KMS-11 (cell line): ENCODE data around the gene CEP70.

Experiments used
- H2AFZ ChIP-seq: fragments of 200-600 bp; sonication (generic); 2 replicates; pipeline ENCODE4 v1.6.1; 2016; ENCODE audit warnings: antibody characterized with exemption, mixed run types, low read depth
- H3K27ac ChIP-seq: fragments of 200-600 bp; sonication (generic); 2 replicates; pipeline ENCODE4 v1.6.1; 2016; ENCODE audit warnings: mild to moderate bottlenecking, mixed run types
- H3K27me3 ChIP-seq: fragments of 200-600 bp; sonication (generic); 2 replicates; pipeline ENCODE4 v1.6.1; 2017; ENCODE audit warnings: mild to moderate bottlenecking, low read depth, mixed run types, moderate library complexity; ENCODE audit not compliant: insufficient read depth
- H3K36me3 ChIP-seq: fragments of 200-600 bp; sonication (generic); 2 replicates; pipeline ENCODE4 v1.6.1; 2017; ENCODE audit warnings: mild to moderate bottlenecking, mixed run types; ENCODE audit not compliant: insufficient read depth
- H3K4me1 ChIP-seq: fragments of 200-600 bp; sonication (generic); 2 replicates; pipeline ENCODE4 v1.6.1; 2016; ENCODE audit warnings: mild to moderate bottlenecking, low read depth, mixed run types; ENCODE audit not compliant: poor library complexity, severe bottlenecking
- H3K4me2 ChIP-seq: fragments of 200-600 bp; sonication (generic); 2 replicates; pipeline ENCODE4 v1.7.0; 2016; ENCODE audit warnings: mild to moderate bottlenecking, mixed run types
- H3K4me3 ChIP-seq: fragments of 200-600 bp; sonication (generic); IDR thresholded peaks from 2 replicates; pipeline ENCODE4 v1.6.1; 2017; ENCODE audit warnings: low read depth, low read length, mixed read lengths; ENCODE audit not compliant: insufficient read depth
- H3K79me2 ChIP-seq: fragments of 200-600 bp; sonication (generic); 2 replicates; pipeline ENCODE4 v1.6.1; 2016; ENCODE audit warnings: low read depth, mixed run types; ENCODE audit not compliant: insufficient read depth
- H3K9ac ChIP-seq: fragments of 200-600 bp; sonication (generic); 2 replicates; pipeline ENCODE4 v1.6.1; 2016; ENCODE audit warnings: mild to moderate bottlenecking, mixed run types
- H4K20me1 ChIP-seq: fragments of 200-600 bp; sonication (generic); 2 replicates; pipeline ENCODE4 v1.6.1; 2016; ENCODE audit warnings: mild to moderate bottlenecking, mixed run types; ENCODE audit not compliant: insufficient read depth
- CTCF ChIP-seq: fragments of 200-600 bp; sonication (generic); conservative IDR thresholded peaks from 2 replicates; pipeline ENCODE4 v1.6.1; 2017; ENCODE audit warnings: low read depth, mild to moderate bottlenecking, antibody characterized with exemption, low read length, moderate library complexity, mixed read lengths

The CEP70 gene

GRCh38 chr3:138474163-138474562, 119.9 kb downstream of the CEP70 start:
- Histone ChIP-seq H3K27ac (no peak overlapping the region), H3K36me3 (no peaks in the 10 kb centered on the region), H4K20me1 (no peaks in the 10 kb centered on the region), H3K9ac (no peak overlapping the region), H3K4me3 (no peak overlapping the region), H3K79me2 (no peaks in the 10 kb centered on the region), H3K4me1 (no peaks in the 10 kb centered on the region), H3K27me3 (no peaks in the 10 kb centered on the region), H2AFZ (no peak overlapping the region), H3K4me2 (no peak overlapping the region)
- no peak for TF ChIP-seq CTCF

GRCh38 chr3:138473391-138473790, 120.7 kb downstream of the CEP70 start:
- Histone ChIP-seq H3K4me1 (no peaks in the 10 kb centered on the region), H4K20me1 (no peaks in the 10 kb centered on the region), H3K4me3 (no peak overlapping the region), H3K9ac (no peak overlapping the region), H3K79me2 (no peaks in the 10 kb centered on the region), H3K36me3 (no peaks in the 10 kb centered on the region), H3K27ac (no peak overlapping the region), H3K27me3 (no peaks in the 10 kb centered on the region), H3K4me2 (no peak overlapping the region), H2AFZ (no peak overlapping the region)
- TF ChIP-seq CTCF: no peak

DNA sequence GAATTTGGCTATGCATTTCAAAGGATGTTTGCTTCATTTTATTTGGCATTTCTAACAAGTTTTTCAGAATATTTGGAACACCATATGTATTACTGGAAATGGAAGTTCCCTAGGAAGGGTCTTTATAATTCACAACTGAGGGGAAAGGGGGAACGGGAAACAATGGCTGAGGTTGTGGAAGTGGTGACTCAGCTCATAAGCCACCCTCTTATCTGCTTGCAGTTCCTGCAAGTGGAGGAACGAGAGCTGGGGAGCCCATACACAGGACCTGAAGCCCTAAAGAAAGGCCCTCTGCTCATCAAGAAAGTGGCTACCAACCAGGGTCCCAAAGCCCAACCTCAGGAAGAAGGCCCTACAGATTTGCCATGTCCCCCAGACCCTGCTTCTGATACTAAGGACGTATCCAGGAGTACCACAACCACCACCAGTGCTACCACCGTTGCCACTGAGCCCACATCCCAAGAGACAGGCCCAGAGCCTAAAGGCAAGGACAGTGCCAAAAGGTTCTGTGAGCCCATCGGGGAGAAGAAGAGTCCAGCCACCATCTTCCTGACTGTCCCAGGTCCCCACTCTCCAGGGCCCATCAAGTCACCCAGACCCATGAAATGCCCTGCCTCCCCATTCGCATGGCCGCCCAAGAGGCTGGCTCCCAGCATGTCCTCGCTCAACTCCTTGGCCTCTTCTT, 121.8 kb downstream of the CEP70 start:
- TF ChIP-seq CTCF: no peak
- no peak overlapping the region for H3K9ac ChIP-seq
- no peak overlapping the region for H3K27ac ChIP-seq

DNA sequence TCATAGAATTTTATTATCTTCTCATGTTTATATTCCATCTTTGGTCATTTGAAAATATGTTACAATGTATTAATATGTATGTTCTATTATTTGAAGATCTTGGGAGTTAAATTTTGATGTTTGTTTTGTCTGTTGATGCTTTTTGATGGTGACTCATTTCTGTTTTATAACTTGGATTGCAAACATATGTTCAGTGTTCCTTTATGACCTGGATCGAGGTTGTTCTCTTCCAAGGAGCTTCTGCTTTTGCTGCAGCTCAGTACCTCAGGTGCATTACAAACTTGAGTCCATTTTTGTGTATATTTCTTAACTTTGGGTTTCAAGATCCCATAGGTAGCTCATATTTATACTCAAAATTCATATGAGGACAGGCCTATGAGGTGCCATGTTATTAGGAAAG, 122.6 kb downstream of the CEP70 start:
- no peak overlapping the region for H3K27ac ChIP-seq

More for the DNA sequence above, 121.8 kb downstream of the CEP70 start:
- no peaks in the 10 kb centered on the region for H3K36me3 ChIP-seq
- H3K4me2 ChIP-seq: no peak overlapping the region
- H3K4me1 ChIP-seq: no peaks in the 10 kb centered on the region
- no peak overlapping the region for H3K4me3 ChIP-seq
- H3K79me2 ChIP-seq: no peaks in the 10 kb centered on the region
- H2AFZ ChIP-seq: no peak overlapping the region
- no peaks in the 10 kb centered on the region for H3K27me3 ChIP-seq
- H4K20me1 ChIP-seq: no peaks in the 10 kb centered on the region

More for the DNA sequence above, 122.6 kb downstream of the CEP70 start:
- no peak for TF ChIP-seq CTCF
- Histone ChIP-seq H3K79me2 (no peaks in the 10 kb centered on the region), H3K4me1 (no peaks in the 10 kb centered on the region), H3K36me3 (no peaks in the 10 kb centered on the region), H4K20me1 (no peaks in the 10 kb centered on the region), H3K4me2 (no peak overlapping the region), H2AFZ (no peak overlapping the region), H3K9ac (no peak overlapping the region), H3K27me3 (no peaks in the 10 kb centered on the region), H3K4me3 (no peak overlapping the region)
